Transverse colon (tissue), 4 donors: ENCODE measurements around the gene TBX18. TPM values are rescaled to one million over a fixed set of nuclear protein-coding genes. Genes with fewer than 3 reads are reported as not detected.

Experiments used
- DNase-seq: peaks from one replicate; pipeline ENCODE4 v3.0.0-alpha.2; 2019
- H3K27ac ChIP-seq, 4 donors: fragments of 200-600 bp; sonication (generic); 2 replicates each; pipeline ENCODE4 v1.5.1; 2016 to 2018; ENCODE audit warnings: inconsistent platforms in 4 of 4
- H3K27me3 ChIP-seq: fragments of 200-600 bp; sonication (generic); 2 replicates; pipeline ENCODE4 v1.5.1; 2017; ENCODE audit warnings: inconsistent platforms
- H3K36me3 ChIP-seq, 4 donors: fragments of 200-600 bp; sonication (generic); 2 replicates each; pipeline ENCODE4 v1.5.1; 2017 to 2019; ENCODE audit warnings: inconsistent platforms in 4 of 4
- H3K4me1 ChIP-seq, 4 donors: fragments of 200-600 bp; sonication (generic); 2 replicates each; pipeline ENCODE4 v1.5.1; 2017 to 2020; ENCODE audit warnings: inconsistent platforms in 4 of 4
- H3K4me3 ChIP-seq, 4 donors: fragments of 200-600 bp; sonication (generic); 1 replicate in 1 of 4; 2 replicates in 3 of 4; pipeline versions ENCODE4 v1.5.1 to v1.6.1; 2017 to 2019; ENCODE audit warnings: inconsistent platforms in 4 of 4
- H3K9me3 ChIP-seq, 2 donors: fragments of 200-600 bp; sonication (generic); 2 replicates each; pipeline ENCODE4 v1.5.1; 2017 to 2019; ENCODE audit warnings: inconsistent platforms in 2 of 2
- EP300 ChIP-seq: sonication (generic); formaldehyde crosslinking; IDR thresholded peaks from one replicate; pipeline ENCODE4 v1.6.1; 2017; ENCODE audit warnings: antibody characterized with exemption, low read depth
- POLR2A ChIP-seq: fragments of 450-650 bp; IDR thresholded peaks from one replicate; pipeline ENCODE4 v1.6.1; 2016; ENCODE audit warnings: antibody characterized with exemption, mild to moderate bottlenecking, moderate library complexity
- POLR2AphosphoS5 ChIP-seq, 3 donors: sonication (generic); formaldehyde crosslinking; IDR thresholded peaks; one replicate each; pipeline ENCODE4 v1.6.1; 2016; ENCODE audit warnings: antibody characterized with exemption in 3 of 3
- WGBS, 2 donors: methylation state at CpG; one replicate each; pipeline ENCODE4 v1.1.5; 2018; ENCODE audit warnings: low coverage in 1 of 2; 5-methylcytosine and 5-hydroxymethylcytosine counted together
- in situ Hi-C, 4 donors: fragments of 200-750 bp; cut with MboI; loops; one replicate each; pipeline versions ENCODE4 v1.15.0 to v1.15.1; 2017; ENCODE audit warnings: low sequenced_read_pairs in 3 of 4, low pct_ligation_motif_present in 1 of 4, low pct_unique_long_range_greater_than_20kb in 1 of 4
- intact Hi-C: fragments of 100-400 bp; cut with DNase I; formaldehyde crosslinking; loops from one replicate; pipeline ENCODE4 v1.15.1; 2023; ENCODE audit warnings: low total_unique reads
- total RNA-seq, 4 donors: library from RNA; depleted of rRNA; stranded (reverse); fragments of >200 nt; gene quantifications; one replicate each; pipeline ENCODE4 v1.1.0, GENCODE V29; 2016
- TF ChIP-seq, protein P1 (sequence below), 5 experiments: fragments of 200-600 bp in 3 of 5; fragments of 450-650 bp in 2 of 5; sonication (generic) in 3 of 5; IDR thresholded peaks; 1 replicate in 2 of 5; 2 replicates in 3 of 5; pipeline ENCODE4 v1.5.1; 2016 to 2017; ENCODE audit warnings: antibody characterized with exemption in 5 of 5, inconsistent platforms in 3 of 5, mild to moderate bottlenecking in 2 of 5, moderate library complexity in 1 of 5

TBX18 gene
- total RNA-seq, 4 donors from 2014 or later, result 0.14 to 3.2 (median 1.9) TPM

GRCh38 chr6:84763003-84763885 lies 1.2 kb downstream of the TBX18 start:
- H3K4me1 ChIP-seq, result peaks cover 0 to 24% (median 18%) of the 10 kb centered on the region in 4 donors
- TF ChIP-seq POLR2AphosphoS5 (IDR thresholded peaks at IDR 0.05) (no peak), POLR2A (no peak), EP300 (no peak)
- TF ChIP-seq, protein P1, sequence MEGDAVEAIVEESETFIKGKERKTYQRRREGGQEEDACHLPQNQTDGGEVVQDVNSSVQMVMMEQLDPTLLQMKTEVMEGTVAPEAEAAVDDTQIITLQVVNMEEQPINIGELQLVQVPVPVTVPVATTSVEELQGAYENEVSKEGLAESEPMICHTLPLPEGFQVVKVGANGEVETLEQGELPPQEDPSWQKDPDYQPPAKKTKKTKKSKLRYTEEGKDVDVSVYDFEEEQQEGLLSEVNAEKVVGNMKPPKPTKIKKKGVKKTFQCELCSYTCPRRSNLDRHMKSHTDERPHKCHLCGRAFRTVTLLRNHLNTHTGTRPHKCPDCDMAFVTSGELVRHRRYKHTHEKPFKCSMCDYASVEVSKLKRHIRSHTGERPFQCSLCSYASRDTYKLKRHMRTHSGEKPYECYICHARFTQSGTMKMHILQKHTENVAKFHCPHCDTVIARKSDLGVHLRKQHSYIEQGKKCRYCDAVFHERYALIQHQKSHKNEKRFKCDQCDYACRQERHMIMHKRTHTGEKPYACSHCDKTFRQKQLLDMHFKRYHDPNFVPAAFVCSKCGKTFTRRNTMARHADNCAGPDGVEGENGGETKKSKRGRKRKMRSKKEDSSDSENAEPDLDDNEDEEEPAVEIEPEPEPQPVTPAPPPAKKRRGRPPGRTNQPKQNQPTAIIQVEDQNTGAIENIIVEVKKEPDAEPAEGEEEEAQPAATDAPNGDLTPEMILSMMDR (IDR thresholded peaks at IDR 0.05), result no peak
- peaks cover 100% of the 10 kb centered on the region for H3K27me3 ChIP-seq
- in situ Hi-C loops (no loop called here), intact Hi-C loops (no loop called here)
- WGBS, 2 donors, result 1 to 7% methylated on average over 13 to 64 of the region's 74 CpGs
- no peaks in the 10 kb centered on the region for H3K9me3 ChIP-seq
- H3K27ac ChIP-seq, result peak overlapping the region; percentile 45 to 69 (median 54)
- H3K4me3 ChIP-seq, result peak overlapping the region in 3 of 4 donors; percentile 7 to 49 (median 32)
- DNase-seq, result no peak
- H3K36me3 ChIP-seq, result no peaks in the 10 kb centered on the region

DNA sequence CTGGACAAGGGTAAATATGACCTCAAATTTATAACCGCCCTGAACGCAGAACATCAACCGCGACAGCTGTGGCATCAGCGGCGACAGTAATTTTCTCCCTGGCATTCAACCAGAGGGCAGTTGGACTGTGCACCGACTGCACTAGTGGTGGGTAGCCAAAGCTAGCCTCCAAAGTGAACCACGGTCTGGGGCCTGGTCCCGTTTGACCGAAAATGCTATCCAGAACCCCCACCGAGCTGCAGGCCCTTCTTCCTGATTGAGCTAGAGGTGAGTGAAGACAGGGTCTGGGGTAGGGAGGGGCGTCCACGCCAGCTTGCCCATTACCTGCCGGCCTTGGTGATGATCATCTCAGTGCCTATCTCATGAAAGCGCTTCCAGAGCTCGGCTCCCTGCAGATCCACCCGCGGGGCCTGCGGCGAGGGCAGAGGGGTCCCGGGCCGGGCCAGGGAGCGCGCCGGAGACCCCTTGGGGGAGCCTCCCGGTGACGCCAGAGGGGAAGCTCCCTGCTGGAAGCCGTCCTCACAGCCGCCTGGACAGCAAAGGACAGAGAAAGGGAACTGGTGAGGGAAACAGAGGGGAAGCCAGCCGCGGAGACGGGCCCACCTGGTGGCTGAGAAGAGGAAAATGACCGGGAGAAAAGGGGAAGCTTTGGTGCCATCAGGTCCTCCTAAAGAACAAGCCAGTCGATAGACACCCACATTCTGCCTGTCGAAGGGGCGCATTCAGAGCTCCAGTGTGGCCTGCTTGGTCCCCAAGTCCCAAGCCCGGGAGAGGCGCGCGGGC lies 2.0 kb downstream of the TBX18 start:
- Histone ChIP-seq H3K36me3 (no peaks in the 10 kb centered on the region), H3K27ac (peak overlapping the region; percentile 45 to 69 (median 54)), H3K4me1 (peaks cover 0 to 24% (median 18%) of the 10 kb centered on the region in 4 donors), H3K9me3 (no peaks in the 10 kb centered on the region), H3K4me3 (peak overlapping the region in 3 of 4 donors; percentile 7 to 49 (median 32)), H3K27me3 (peaks cover 100% of the 10 kb centered on the region)
- TF ChIP-seq POLR2AphosphoS5 (IDR thresholded peaks at IDR 0.05), result no peak
- TF ChIP-seq POLR2A, result no peak
- in situ Hi-C loops, result no loop called here
- no peak for DNase-seq
- WGBS, 2 donors, result 13 to 34% methylated on average over 6 to 39 of the region's 40 CpGs
- intact Hi-C loops, result no loop called here

- in situ Hi-C loops (no loop called here), intact Hi-C loops (no loop called here)
- no peaks in the 10 kb centered on the region for H3K9me3 ChIP-seq
- no peak for DNase-seq
- no peak overlapping the region for H3K27ac ChIP-seq
- H3K4me3 ChIP-seq, result no peak overlapping the region
- peaks cover 82% of the 10 kb centered on the region for H3K27me3 ChIP-seq
- no peak for TF ChIP-seq POLR2AphosphoS5 (IDR thresholded peaks at IDR 0.05)
- TF ChIP-seq POLR2A, result no peak
- no peak for TF ChIP-seq EP300
- TF ChIP-seq, protein P1 (IDR thresholded peaks at IDR 0.05), result no peak
- H3K36me3 ChIP-seq, result no peaks in the 10 kb centered on the region
- peaks cover 0 to 8% (median 5%) of the 10 kb centered on the region in 4 donors for H3K4me1 ChIP-seq
Measured at GRCh38 chr6:84758486-84758885, 5.9 kb downstream of the TBX18 start.

- Histone ChIP-seq H3K4me3 (no peak overlapping the region), H3K27me3 (peaks cover 69% of the 10 kb centered on the region), H3K4me1 (no peaks in the 10 kb centered on the region), H3K27ac (no peak overlapping the region), H3K36me3 (no peaks in the 10 kb centered on the region), H3K9me3 (no peaks in the 10 kb centered on the region)
- DNase-seq, result no peak
- intact Hi-C loops, result no loop called here
- in situ Hi-C loops, result no loop called here
- TF ChIP-seq EP300 (no peak), POLR2A (no peak), POLR2AphosphoS5 (IDR thresholded peaks at IDR 0.05) (no peak)
- TF ChIP-seq, protein P1 (IDR thresholded peaks at IDR 0.05), result no peak
- WGBS, 2 donors, result 79 to 89% methylated on average over 6 of the region's 6 CpGs
Measured at GRCh38 chr6:84756877-84757276, 7.5 kb downstream of the TBX18 start.
